Caco-2 (cell line): ENCODE data around the gene AFAP1L2. TPM values are rescaled to one million over a fixed set of nuclear protein-coding genes. Genes with fewer than 3 reads are reported as not detected.
A peak's percentile ranks its signal among the peaks of the same experiment; 100 is the strongest.

Experiments
- BruUV-seq: library from RNA; stranded (reverse); fragments of 400-500 nt; replicated peaks from 2 replicates; lab custom pipeline; 2021; lab: Mats Ljungman, UMichigan
- CTCF ChIA-PET: fragments of 300-600 bp; sonication (Branson Sonifier 250); formaldehyde crosslinking; loops from one replicate; lab custom pipeline; 2022; ENCODE audit warnings: antibody characterized with exemption; lab: Charles Lee
- POLR2A ChIA-PET: fragments of 300-600 bp; sonication (Branson Sonifier 250); formaldehyde crosslinking; loops from one replicate; lab custom pipeline; 2022; ENCODE audit warnings: antibody characterized with exemption; lab: Charles Lee
- DNase-seq, 2 experiments: peaks; one replicate each; pipeline versions ENCODE4 v3.0.0 to v3.0.0-alpha.2; 2020 to 2022
- H3K27me3 ChIP-seq: replicated peaks from 2 replicates; pipeline ENCODE4 v1.6.0; 2011; ENCODE audit warnings: low read length; ENCODE audit not compliant: control insufficient read depth, insufficient read depth
- H3K36me3 ChIP-seq: 2 replicates; pipeline ENCODE4 v1.5.1; 2011; ENCODE audit warnings: low read length; ENCODE audit not compliant: control insufficient read depth, insufficient read depth
- H3K4me1 ChIP-seq: fragments of 250-450 bp; sonication (Bioruptor Pico); 2 replicates; pipeline ENCODE4 v1.5.1; 2020; ENCODE audit warnings: mild to moderate bottlenecking
- H3K4me3 ChIP-seq: 2 replicates; pipeline ENCODE4 v1.5.1; 2011; ENCODE audit warnings: low read depth, mild to moderate bottlenecking, control low read depth, low read length
- H3K9me3 ChIP-seq: fragments of 250-450 bp; sonication (Bioruptor Pico); 2 replicates; pipeline ENCODE4 v1.5.1; 2020; ENCODE audit warnings: mild to moderate bottlenecking, moderate library complexity
- H3K27ac Mint-ChIP-seq: one replicate; pipeline ENCODE4 v1.8.0; 2022; ENCODE audit warnings: mixed read lengths; ENCODE audit not compliant: unreplicated experiment
- H3K27me3 Mint-ChIP-seq: one replicate; pipeline ENCODE4 v1.8.0; 2022; ENCODE audit warnings: mixed read lengths; ENCODE audit not compliant: insufficient read depth, unreplicated experiment
- H3K36me3 Mint-ChIP-seq: one replicate; pipeline ENCODE4 v1.8.0; 2022; ENCODE audit warnings: mild to moderate bottlenecking, mixed read lengths; ENCODE audit not compliant: insufficient read depth, unreplicated experiment
- H3K4me1 Mint-ChIP-seq: one replicate; pipeline ENCODE4 v1.8.0; 2022; ENCODE audit warnings: low read depth, mixed read lengths; ENCODE audit not compliant: unreplicated experiment
- H3K4me3 Mint-ChIP-seq: one replicate; pipeline ENCODE4 v1.8.0; 2022; ENCODE audit warnings: mild to moderate bottlenecking, moderate library complexity, mixed read lengths; ENCODE audit not compliant: unreplicated experiment
- H3K9me3 Mint-ChIP-seq: one replicate; pipeline ENCODE4 v1.8.0; 2022; ENCODE audit warnings: mixed read lengths; ENCODE audit not compliant: unreplicated experiment
- CTCF ChIP-seq, 2 experiments: fragments of 200-600 bp in 1 of 2; IDR thresholded peaks; 1 replicate in 1 of 2; 2 replicates in 1 of 2; pipeline versions ENCODE4 v1.5.1 to v1.8.0; 2011 to 2022; ENCODE audit warnings: antibody characterized with exemption in 1 of 2, control low read depth in 1 of 2, inconsistent platforms in 1 of 2, low read depth in 1 of 2, low read length in 1 of 2, mild to moderate bottlenecking in 1 of 2, moderate library complexity in 1 of 2; ENCODE audit not compliant: insufficient read depth in 1 of 2, severe bottlenecking in 1 of 2, unreplicated experiment in 1 of 2
- intact Hi-C: fragments of 100-400 bp; cut with micrococcal nuclease; formaldehyde crosslinking; loops from one replicate; pipeline ENCODE4 v1.10.0; 2022; ENCODE audit not compliant: unreplicated experiment
- total RNA-seq: library from RNA; stranded (reverse); gene quantifications from 2 replicates; pipeline ENCODE4 v1.2.3, GENCODE V29; 2022

Gene AFAP1L2
- total RNA-seq, 1 experiment from 2014 or later: 2.3 TPM

DNA sequence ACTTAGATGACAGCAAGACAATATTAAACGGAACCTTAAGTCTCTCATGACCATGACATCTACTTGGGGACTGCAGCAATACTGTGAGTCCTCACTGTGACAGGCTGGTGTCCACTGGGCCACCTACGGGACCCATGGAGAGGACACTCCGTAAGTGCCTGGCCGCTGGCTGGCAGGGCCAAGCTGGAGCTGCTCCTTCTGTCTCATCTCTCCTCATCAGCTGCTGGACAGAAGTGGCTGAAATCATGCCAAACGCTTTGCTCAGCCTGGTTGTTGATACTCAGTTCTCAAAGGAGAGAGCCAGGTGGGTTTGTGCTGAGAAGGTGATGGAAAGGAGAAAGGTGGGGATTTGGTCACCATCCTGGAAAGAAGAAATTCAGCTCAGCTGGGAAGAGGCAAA, 33.3 kb downstream of the AFAP1L2 start:
- no peaks in the 10 kb centered on the region for H3K36me3 Mint-ChIP-seq
- no peak for TF ChIP-seq CTCF (IDR thresholded peaks at IDR 0.05; ENCODE audit: insufficient read depth in 1 of 2, low read depth in 1 of 2, low read length in 1 of 2, severe bottlenecking in 1 of 2, unreplicated experiment in 1 of 2)
- no peaks in the 10 kb centered on the region for H3K27me3 Mint-ChIP-seq
- ChIA-PET POLR2A (no interaction called here), CTCF (interaction anchor here (1.5 kb wide), 1 partner anchor 67 kb away, joined by 4 read pairs; no protein-coding TSS in a partner anchor)
- H3K27ac Mint-ChIP-seq: peak overlapping the region; percentile 48
- Histone ChIP-seq H3K4me1 (peaks cover 54% of the 10 kb centered on the region), H3K36me3 (no peaks in the 10 kb centered on the region), H3K27me3 (no peaks in the 10 kb centered on the region), H3K9me3 (no peaks in the 10 kb centered on the region), H3K4me3 (no peak overlapping the region)
- no TSS peak for BruUV-seq
- peaks cover 4% of the 10 kb centered on the region for H3K9me3 Mint-ChIP-seq
- H3K4me3 Mint-ChIP-seq: no peak overlapping the region
- H3K4me1 Mint-ChIP-seq: peaks cover 30% of the 10 kb centered on the region
- DNase-seq: no peak
- intact Hi-C loops: no loop called here

- no peaks in the 10 kb centered on the region for H3K36me3 Mint-ChIP-seq
- Histone ChIP-seq H3K27me3 (no peaks in the 10 kb centered on the region), H3K9me3 (no peaks in the 10 kb centered on the region), H3K4me3 (no peak overlapping the region), H3K4me1 (peaks cover 54% of the 10 kb centered on the region), H3K36me3 (no peaks in the 10 kb centered on the region)
- no peak for TF ChIP-seq CTCF (IDR thresholded peaks at IDR 0.05; ENCODE audit: insufficient read depth in 1 of 2, low read depth in 1 of 2, low read length in 1 of 2, severe bottlenecking in 1 of 2, unreplicated experiment in 1 of 2)
- no peak overlapping the region for H3K27ac Mint-ChIP-seq
- intact Hi-C loops: no loop called here
- H3K9me3 Mint-ChIP-seq: peaks cover 11% of the 10 kb centered on the region
- POLR2A ChIA-PET: no interaction called here
- H3K27me3 Mint-ChIP-seq: no peaks in the 10 kb centered on the region
- CTCF ChIA-PET: interaction anchor here (1.5 kb wide), 1 partner anchor 66 kb away, joined by 4 read pairs; no protein-coding TSS in a partner anchor
- no TSS peak for BruUV-seq
- no peak for DNase-seq
- peaks cover 38% of the 10 kb centered on the region for H3K4me1 Mint-ChIP-seq
- no peak overlapping the region for H3K4me3 Mint-ChIP-seq
Measured at GRCh38 chr10:114370199-114370598, 34.1 kb downstream of the AFAP1L2 start.

DNA sequence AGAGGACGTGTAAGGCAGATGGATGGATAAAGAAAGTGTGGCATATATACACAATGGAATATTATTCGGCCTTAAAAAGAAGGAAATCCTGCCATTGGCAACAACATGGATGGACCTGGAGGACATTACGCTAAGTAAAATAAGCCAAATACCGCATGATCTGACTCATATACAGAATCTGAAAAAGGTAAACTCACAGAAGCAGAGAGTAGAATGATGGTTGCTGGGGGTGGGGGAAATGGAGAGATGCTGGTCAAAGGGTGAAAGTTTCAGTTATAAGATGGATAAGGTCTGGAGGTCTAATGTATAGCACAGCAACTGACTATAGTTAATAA, 36.3 kb downstream of the AFAP1L2 start:
- Mint-ChIP-seq H3K27me3 (no peaks in the 10 kb centered on the region), H3K27ac (peak overlapping the region; percentile 78), H3K36me3 (no peaks in the 10 kb centered on the region), H3K9me3 (peaks cover 13% of the 10 kb centered on the region), H3K4me3 (peak overlapping the region; percentile 61), H3K4me1 (peaks cover 40% of the 10 kb centered on the region)
- no peaks in the 10 kb centered on the region for H3K36me3 ChIP-seq
- H3K27me3 ChIP-seq: no peaks in the 10 kb centered on the region
- peaks cover 56% of the 10 kb centered on the region for H3K4me1 ChIP-seq
- H3K4me3 ChIP-seq: no peak overlapping the region
- DNase-seq: no peak
- intact Hi-C loops: no loop called here
- CTCF ChIA-PET: interaction anchor here (0.7 to 1.6 kb wide), 3 partner anchors 35 to 64 kb away, joined by 3 to 4 read pairs (median 4); no protein-coding TSS in a partner anchor
- POLR2A ChIA-PET: no interaction called here
- H3K9me3 ChIP-seq: peaks cover 4% of the 10 kb centered on the region; the same call in 1 of the 2 replicates
- no peak for TF ChIP-seq CTCF (IDR thresholded peaks at IDR 0.05; ENCODE audit: insufficient read depth in 1 of 2, low read depth in 1 of 2, low read length in 1 of 2, severe bottlenecking in 1 of 2, unreplicated experiment in 1 of 2)
- no TSS peak for BruUV-seq
